Measurements from ENCODE around the gene NCAPD3.
"Not testable (repeated sequence)": the region's sequence is repeated elsewhere in the genome, so short reads cannot be mapped to it uniquely, and the experiment has no call there.

NCAPD3 gene

GRCh38 chr11:134260983-134261382, 37.2 kb upstream of the NCAPD3 start:
- no peak for DNase-seq (ENCODE audit: low read depth)
- no peak for TF ChIP-seq CTCF (IDR thresholded peaks at IDR 0.05; ENCODE audit: low read length, missing control alignments)
- H3K4me3 ChIP-seq (replicated peaks; ENCODE audit: low read depth, low read length): no peak overlapping the region

GRCh38 chr11:134260503-134260902, 36.7 kb upstream of the NCAPD3 start:
- no peak for TF ChIP-seq CTCF (IDR thresholded peaks at IDR 0.05; ENCODE audit: low read length, missing control alignments)
- H3K4me3 ChIP-seq (replicated peaks; ENCODE audit: low read depth, low read length): no peak overlapping the region
- DNase-seq (ENCODE audit: low read depth): no peak

GRCh38 chr11:134258577-134258976, 34.8 kb upstream of the NCAPD3 start:
- TF ChIP-seq CTCF (IDR thresholded peaks at IDR 0.05; ENCODE audit: low read length, missing control alignments): no peak
- H3K4me3 ChIP-seq (replicated peaks; ENCODE audit: low read depth, low read length): no peak overlapping the region
- DNase-seq (ENCODE audit: low read depth): no peak

- no peak overlapping the region for H3K4me3 ChIP-seq (replicated peaks; ENCODE audit: low read depth, low read length)
- DNase-seq (ENCODE audit: low read depth): no peak
Observed at GRCh38 chr11:134257101-134257500, 33.3 kb upstream of the NCAPD3 start.

GRCh38 chr11:134255184-134255561, 31.4 kb upstream of the NCAPD3 start:
- DNase-seq (ENCODE audit: low read depth); H3K4me3 ChIP-seq (replicated peaks; ENCODE audit: low read depth, low read length): not testable (repeated sequence)

More at GRCh38 chr11:134257101-134257500, 33.3 kb upstream of the NCAPD3 start:
- no peak for TF ChIP-seq CTCF (IDR thresholded peaks at IDR 0.05; ENCODE audit: low read length, missing control alignments)

GRCh38 chr11:134254433-134255183, 30.8 kb upstream of the NCAPD3 start:
- H3K4me3 ChIP-seq (replicated peaks; ENCODE audit: low read depth, low read length): peak overlapping the region; percentile 82

More at GRCh38 chr11:134254433-134255183, 30.8 kb upstream of the NCAPD3 start:
- TF ChIP-seq CTCF (IDR thresholded peaks at IDR 0.05; ENCODE audit: low read length, missing control alignments): no peak
- DNase-seq (ENCODE audit: low read depth): no peak
